ENCODE measurements around the gene STAT1. TPM values are rescaled to one million over a fixed set of nuclear protein-coding genes. Genes with fewer than 3 reads are reported as not detected.

Gene STAT1
- total and polyA plus RNA-seq, 11 donors, result 7.8 to 469 (median 44.0) TPM

GRCh38 chr2:191059308-191059707, 45.3 kb upstream of the STAT1 start:
- Histone ChIP-seq H3K4me3 (no peak overlapping the region), H3K27ac (no peak overlapping the region), H3K9me3 (no peaks in the 10 kb centered on the region), H3K4me1 (peaks cover 0 to 16% (median 0%) of the 10 kb centered on the region in 12 donors), H3K36me3 (peaks cover 0 to 1% (median 0%) of the 10 kb centered on the region in 9 donors), H3K27me3 (no peaks in the 10 kb centered on the region)
- ATAC-seq (no peak), DNase-seq (no peak)
- TF ChIP-seq CTCF (IDR thresholded peaks at IDR 0.05) (no peak), POLR2A (IDR thresholded peaks at IDR 0.05) (no peak)
- WGBS, 4 donors, result 91 to 94% (median 93%) methylated on average over 3 of the region's 3 CpGs
- intact Hi-C loops (cut with DNase I), result loop anchor here in 3 of 10 donors (10.0 kb wide), 2 partner anchors 455 to 465 kb away; no protein-coding TSS in a partner anchor

- intact Hi-C loops (cut with DNase I), result loop anchor here in 3 of 10 donors (10.0 kb wide), 2 partner anchors 459 to 469 kb away; no protein-coding TSS in a partner anchor
- H3K36me3 ChIP-seq, result no peaks in the 10 kb centered on the region
- ATAC-seq (no peak), DNase-seq (no peak)
- no peak for TF ChIP-seq POLR2A (IDR thresholded peaks at IDR 0.05)
- TF ChIP-seq CTCF (IDR thresholded peaks at IDR 0.05), result no peak
- H3K9me3 ChIP-seq, result no peaks in the 10 kb centered on the region
- H3K4me3 ChIP-seq, result no peak overlapping the region
- peaks cover 0 to 5% (median 0%) of the 10 kb centered on the region in 9 donors for H3K27me3 ChIP-seq
- 89 to 95% (median 91%) methylated on average over 2 of the region's 2 CpGs for WGBS, 4 donors
- H3K27ac ChIP-seq, result peak overlapping the region in 1 of 12 donors; percentile 48
- peaks cover 0 to 31% (median 0%) of the 10 kb centered on the region in 12 donors for H3K4me1 ChIP-seq
Observed at GRCh38 chr2:191056228-191056627, 42.3 kb upstream of the STAT1 start.

GRCh38 chr2:191053256-191053655, 39.3 kb upstream of the STAT1 start:
- DNase-seq (no peak), ATAC-seq (no peak)
- Histone ChIP-seq H3K27ac (no peak overlapping the region), H3K4me1 (peaks cover 0 to 41% (median 0%) of the 10 kb centered on the region in 12 donors), H3K27me3 (peaks cover 0 to 5% (median 0%) of the 10 kb centered on the region in 9 donors), H3K36me3 (no peaks in the 10 kb centered on the region), H3K4me3 (no peak overlapping the region), H3K9me3 (no peaks in the 10 kb centered on the region)
- intact Hi-C loops (cut with DNase I), result loop anchor here (2.0 to 10.0 kb wide), 9 partner anchors 99 to 472 kb away; partner anchors contain the start of gene STAT4 (in 2 of the 10)
- WGBS, 4 donors, result 86 to 94% (median 89%) methylated on average over 6 of the region's 6 CpGs
- TF ChIP-seq POLR2A (IDR thresholded peaks at IDR 0.05), result no peak
- no peak for TF ChIP-seq CTCF (IDR thresholded peaks at IDR 0.05)

- H3K27ac ChIP-seq, result peak overlapping the region in 1 of 12 donors; percentile 10
- peaks cover 0 to 5% (median 0%) of the 10 kb centered on the region in 9 donors for H3K27me3 ChIP-seq
- H3K4me1 ChIP-seq, result peaks cover 0 to 37% (median 0%) of the 10 kb centered on the region in 12 donors
- no peaks in the 10 kb centered on the region for H3K9me3 ChIP-seq
- 27 to 30% (median 28%) methylated on average over 10 of the region's 10 CpGs for WGBS, 4 donors
- TF ChIP-seq CTCF (IDR thresholded peaks at IDR 0.05), result peak; percentile 38 to 68 (median 54)
- TF ChIP-seq POLR2A (IDR thresholded peaks at IDR 0.05), result no peak
- H3K4me3 ChIP-seq, result no peak overlapping the region
- intact Hi-C loops (cut with DNase I), result loop anchor here (2.0 to 10.0 kb wide), 9 partner anchors 100 to 473 kb away; partner anchors contain the start of gene STAT4 (in 2 of the 10)
- no peak for DNase-seq
- ATAC-seq, result peak in 2 of 4 donors; percentile 18 to 45
- no peaks in the 10 kb centered on the region for H3K36me3 ChIP-seq
Observed at GRCh38 chr2:191051825-191052778, 38.1 kb upstream of the STAT1 start.
